Fibroblast of peridontal ligament (primary cell): ENCODE results near the gene TTC23.
"Not testable (repeated sequence)": the region's sequence is repeated elsewhere in the genome, so short reads cannot be mapped to it uniquely, and the experiment has no call there.

Experiments
- DNase-seq: peaks from one replicate; pipeline ENCODE4 v3.0.0-alpha.2; 2010; ENCODE audit errors: extremely low read depth

The TTC23 gene

GRCh38 chr15:99121691-99122410 is 127.5 kb downstream of the TTC23 start:
- no peak for DNase-seq

- DNase-seq = no peak
These were observed 128.2 kb downstream of the TTC23 start for GRCh38 chr15:99121207-99121606.

- DNase-seq = no peak
These were observed 129.2 kb downstream of the TTC23 start for GRCh38 chr15:99120050-99120777.

- DNase-seq = no peak
These were observed 130.4 kb downstream of the TTC23 start for GRCh38 chr15:99118801-99119546.

GRCh38 chr15:99118258-99118632 is 131.1 kb downstream of the TTC23 start:
- no peak for DNase-seq

GRCh38 chr15:99117563-99118257 is 131.7 kb downstream of the TTC23 start:
- DNase-seq = no peak

- no peak for DNase-seq
These were observed 132.3 kb downstream of the TTC23 start for GRCh38 chr15:99117111-99117510.

- DNase-seq = no peak
These were observed 133.8 kb downstream of the TTC23 start for GRCh38 chr15:99115300-99116215.

- DNase-seq = no peak
These were observed 134.7 kb downstream of the TTC23 start for GRCh38 chr15:99114511-99115299.

GRCh38 chr15:99113547-99114271 is 135.7 kb downstream of the TTC23 start:
- DNase-seq = no peak

GRCh38 chr15:99111641-99112040 is 137.7 kb downstream of the TTC23 start:
- not testable (repeated sequence) for DNase-seq

- peak; percentile 57 for DNase-seq
These were observed 138.6 kb downstream of the TTC23 start for GRCh38 chr15:99110581-99111320.

GRCh38 chr15:99110093-99110492 is 139.3 kb downstream of the TTC23 start:
- DNase-seq = no peak

- DNase-seq = no peak
These were observed 139.8 kb downstream of the TTC23 start for GRCh38 chr15:99109555-99110021.

GRCh38 chr15:99108993-99109392 is 140.4 kb downstream of the TTC23 start:
- no peak for DNase-seq

GRCh38 chr15:99106417-99107220 is 142.8 kb downstream of the TTC23 start:
- DNase-seq = peak; percentile 47

GRCh38 chr15:99105514-99106341 is 143.7 kb downstream of the TTC23 start:
- DNase-seq = peak; percentile 48
